ENCODE measurements around the gene OBSCN. TPM values are rescaled to one million over a fixed set of nuclear protein-coding genes. Genes with fewer than 3 reads are reported as not detected.
A peak's percentile ranks its signal among the peaks of the same experiment; 100 is the strongest.

Gene OBSCN
- total and polyA plus RNA-seq, 5 experiments from 2014 or later, result 0.56 to 102 (median 4.9) TPM

DNA sequence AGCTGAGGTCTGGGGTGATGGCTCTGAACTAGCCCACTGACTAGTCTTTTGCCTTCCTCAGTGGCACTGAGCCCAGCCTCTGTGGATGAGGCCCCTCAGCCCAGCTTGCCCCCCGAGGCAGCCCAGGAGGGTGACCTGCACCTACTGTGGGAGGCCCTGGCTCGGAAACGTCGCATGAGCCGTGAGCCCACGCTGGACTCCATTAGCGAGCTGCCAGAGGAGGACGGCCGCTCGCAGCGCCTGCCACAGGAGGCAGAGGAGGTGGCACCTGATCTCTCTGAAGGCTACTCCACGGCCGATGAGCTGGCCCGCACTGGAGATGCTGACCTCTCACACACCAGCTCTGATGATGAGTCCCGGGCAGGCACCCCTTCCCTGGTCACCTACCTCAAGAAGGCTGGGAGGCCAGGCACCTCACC, 111.0 kb downstream of the OBSCN start:
- peak in 2 of 10 donors; percentile 14 to 49 for DNase-seq

DNA sequence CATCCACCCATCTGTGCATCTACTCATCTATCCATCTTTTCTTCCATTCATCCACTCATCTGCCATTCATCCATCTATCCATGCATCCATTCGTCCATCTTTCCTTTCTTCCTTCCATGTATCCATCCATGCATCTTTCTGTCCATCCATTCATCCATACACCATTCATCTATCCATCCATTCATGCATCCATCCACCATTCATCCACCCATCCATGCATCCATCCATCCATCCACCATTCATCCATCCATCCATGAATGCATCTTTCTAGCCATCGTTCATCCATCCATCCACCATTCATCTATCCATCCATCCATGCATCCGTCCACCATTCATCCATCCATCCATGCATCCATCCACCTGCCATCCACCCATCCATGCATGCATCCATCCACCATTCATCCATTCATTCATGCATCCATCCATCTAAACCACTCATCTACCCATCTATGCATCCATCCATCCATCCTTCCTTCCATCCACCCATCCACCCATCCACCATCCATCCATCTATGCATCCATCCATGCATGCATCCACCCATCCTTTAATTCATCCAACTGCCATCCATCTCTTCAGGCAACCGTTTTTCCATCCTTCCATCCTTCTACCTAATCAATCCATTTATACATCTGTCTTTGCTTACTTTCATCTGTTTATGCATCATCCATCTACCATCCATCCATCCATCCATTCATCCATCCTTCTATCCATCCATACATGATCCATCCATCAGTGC, 111.7 kb downstream of the OBSCN start:
- H3K4me1 Mint-ChIP-seq, result no peaks in the 10 kb centered on the region
- ATAC-seq, result no peak
- H3K9me3 Mint-ChIP-seq, result no peaks in the 10 kb centered on the region
- no peak for DNase-seq
- H3K4me3 Mint-ChIP-seq, result no peak overlapping the region
- POLR2A ChIA-PET, result no interaction called here
- peaks cover 4 to 18% (median 17%) of the 10 kb centered on the region in 3 donors for H3K36me3 Mint-ChIP-seq
- H3K27me3 Mint-ChIP-seq, result no peaks in the 10 kb centered on the region
- no peak overlapping the region for H3K27ac Mint-ChIP-seq

More for the DNA sequence above, 111.0 kb downstream of the OBSCN start:
- H3K4me3 Mint-ChIP-seq, result no peak overlapping the region
- H3K27me3 Mint-ChIP-seq, result no peaks in the 10 kb centered on the region
- no peak overlapping the region for H3K27ac Mint-ChIP-seq
- no peaks in the 10 kb centered on the region for H3K4me1 Mint-ChIP-seq
- ATAC-seq, result no peak
- H3K36me3 Mint-ChIP-seq, result peaks cover 0 to 14% (median 14%) of the 10 kb centered on the region in 3 donors
- POLR2A ChIA-PET, result no interaction called here
- H3K9me3 Mint-ChIP-seq, result no peaks in the 10 kb centered on the region

DNA sequence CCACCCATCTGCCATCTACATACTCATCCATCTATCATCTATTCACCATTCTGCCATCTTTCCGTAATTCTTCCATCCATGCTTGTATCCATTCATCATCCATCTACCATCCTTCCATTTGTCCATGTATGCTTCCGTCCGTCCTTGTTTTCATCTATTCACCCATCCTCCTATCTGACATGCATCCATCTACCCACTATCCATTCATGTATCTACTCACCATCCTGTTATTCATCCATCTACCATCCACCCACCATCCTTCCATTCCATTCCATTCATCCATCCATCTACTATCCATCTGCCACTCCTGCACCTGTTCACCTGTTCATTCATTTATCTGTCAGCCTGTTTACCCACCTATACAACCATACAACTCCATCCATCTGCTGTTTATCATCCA, 112.5 kb downstream of the OBSCN start:
- H3K9me3 Mint-ChIP-seq, result no peaks in the 10 kb centered on the region
- no peak overlapping the region for H3K4me3 Mint-ChIP-seq
- ATAC-seq, result no peak
- DNase-seq, result no peak
- H3K36me3 Mint-ChIP-seq, result peaks cover 11 to 25% (median 24%) of the 10 kb centered on the region in 3 donors
- POLR2A ChIA-PET, result no interaction called here
- H3K4me1 Mint-ChIP-seq, result no peaks in the 10 kb centered on the region
- H3K27me3 Mint-ChIP-seq, result no peaks in the 10 kb centered on the region
- no peak overlapping the region for H3K27ac Mint-ChIP-seq

DNA sequence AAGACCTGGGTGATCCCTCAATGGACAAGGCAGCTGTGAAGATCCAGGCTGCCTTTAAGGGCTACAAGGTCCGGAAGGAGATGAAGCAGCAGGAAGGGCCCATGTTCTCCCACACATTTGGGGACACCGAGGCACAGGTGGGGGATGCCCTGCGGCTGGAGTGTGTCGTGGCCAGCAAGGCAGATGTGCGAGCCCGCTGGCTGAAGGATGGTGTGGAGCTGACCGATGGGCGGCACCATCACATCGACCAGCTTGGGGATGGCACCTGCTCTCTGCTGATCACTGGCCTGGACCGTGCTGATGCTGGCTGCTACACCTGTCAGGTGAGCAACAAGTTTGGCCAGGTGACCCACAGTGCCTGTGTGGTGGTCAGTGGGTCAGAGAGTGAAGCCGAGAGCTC, 113.6 kb downstream of the OBSCN start:
- Mint-ChIP-seq H3K27ac (no peak overlapping the region), H3K4me3 (no peak overlapping the region), H3K36me3 (peaks cover 17 to 31% (median 27%) of the 10 kb centered on the region in 3 donors), H3K4me1 (no peaks in the 10 kb centered on the region), H3K27me3 (no peaks in the 10 kb centered on the region), H3K9me3 (no peaks in the 10 kb centered on the region)
- DNase-seq (peak in 2 of 10 donors; percentile 10 to 42), ATAC-seq (no peak)
- POLR2A ChIA-PET, result no interaction called here

DNA sequence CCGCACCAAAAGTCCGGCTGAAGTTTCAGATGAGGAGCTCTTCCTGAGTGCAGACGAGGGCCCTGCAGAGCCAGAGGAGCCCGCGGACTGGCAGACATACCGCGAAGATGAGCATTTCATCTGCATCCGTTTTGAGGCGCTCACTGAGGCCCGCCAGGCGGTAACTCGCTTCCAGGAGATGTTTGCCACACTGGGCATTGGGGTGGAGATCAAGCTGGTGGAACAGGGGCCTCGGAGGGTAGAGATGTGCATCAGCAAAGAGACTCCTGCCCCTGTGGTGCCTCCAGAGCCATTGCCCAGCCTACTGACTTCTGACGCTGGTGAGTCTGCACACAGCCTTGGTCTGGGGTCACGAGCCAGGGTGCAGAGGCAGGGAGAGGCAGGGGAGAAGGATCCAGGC, 114.1 kb downstream of the OBSCN start:
- DNase-seq (peak in 2 of 10 donors; percentile 12 to 45), ATAC-seq (no peak)
- Mint-ChIP-seq H3K4me3 (no peak overlapping the region), H3K27ac (no peak overlapping the region), H3K4me1 (no peaks in the 10 kb centered on the region), H3K27me3 (no peaks in the 10 kb centered on the region), H3K36me3 (peaks cover 17 to 31% (median 30%) of the 10 kb centered on the region in 3 donors), H3K9me3 (no peaks in the 10 kb centered on the region)
- POLR2A ChIA-PET, result no interaction called here

DNA sequence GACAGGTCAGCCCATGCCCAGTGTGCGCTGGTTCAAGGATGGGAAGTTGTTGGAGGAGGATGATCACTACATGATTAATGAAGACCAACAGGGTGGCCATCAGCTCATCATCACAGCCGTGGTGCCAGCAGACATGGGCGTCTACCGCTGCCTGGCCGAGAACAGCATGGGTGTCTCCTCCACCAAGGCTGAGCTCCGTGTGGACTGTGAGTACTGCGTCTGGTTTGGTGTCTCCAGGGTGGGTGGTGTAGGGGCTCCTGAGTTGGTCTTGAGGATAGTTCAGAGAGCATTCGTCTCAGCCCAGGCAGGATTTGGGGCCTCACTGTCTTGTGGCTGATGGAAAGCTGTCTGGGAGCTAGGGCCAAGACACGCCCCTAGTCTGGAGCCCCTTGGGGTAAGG, 115.6 kb downstream of the OBSCN start:
- DNase-seq (peak in 1 of 10 donors; percentile 19), ATAC-seq (no peak)
- Mint-ChIP-seq H3K36me3 (peaks cover 17 to 40% (median 37%) of the 10 kb centered on the region in 3 donors), H3K27ac (no peak overlapping the region), H3K4me3 (no peak overlapping the region), H3K4me1 (no peaks in the 10 kb centered on the region), H3K27me3 (no peaks in the 10 kb centered on the region), H3K9me3 (no peaks in the 10 kb centered on the region)
- POLR2A ChIA-PET, result no interaction called here

DNA sequence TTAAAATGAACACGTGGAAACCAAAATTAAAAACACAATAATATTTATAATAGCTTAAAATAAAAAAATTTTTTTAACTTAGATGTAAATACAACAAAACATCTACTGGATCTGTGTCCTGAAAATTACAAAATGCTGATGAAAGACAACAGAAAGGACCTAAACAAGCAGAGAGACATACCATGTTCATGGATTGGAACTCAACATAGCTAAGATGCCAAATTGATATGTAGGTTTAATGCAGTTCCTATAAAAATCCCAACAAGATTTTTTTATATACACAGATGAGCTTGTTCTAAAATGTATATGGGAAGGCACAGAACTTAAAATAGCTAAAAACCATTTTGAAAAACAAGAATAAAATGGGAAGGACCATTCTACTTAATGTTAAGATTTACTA, 117.4 kb downstream of the OBSCN start:
- no peak overlapping the region for H3K27ac Mint-ChIP-seq
- H3K27me3 Mint-ChIP-seq, result no peaks in the 10 kb centered on the region
- H3K4me3 Mint-ChIP-seq, result no peak overlapping the region
- no peak for DNase-seq
- ATAC-seq, result no peak
- POLR2A ChIA-PET, result no interaction called here
- no peaks in the 10 kb centered on the region for H3K9me3 Mint-ChIP-seq
- H3K4me1 Mint-ChIP-seq, result no peaks in the 10 kb centered on the region
- H3K36me3 Mint-ChIP-seq, result peaks cover 17 to 49% (median 37%) of the 10 kb centered on the region in 3 donors

DNA sequence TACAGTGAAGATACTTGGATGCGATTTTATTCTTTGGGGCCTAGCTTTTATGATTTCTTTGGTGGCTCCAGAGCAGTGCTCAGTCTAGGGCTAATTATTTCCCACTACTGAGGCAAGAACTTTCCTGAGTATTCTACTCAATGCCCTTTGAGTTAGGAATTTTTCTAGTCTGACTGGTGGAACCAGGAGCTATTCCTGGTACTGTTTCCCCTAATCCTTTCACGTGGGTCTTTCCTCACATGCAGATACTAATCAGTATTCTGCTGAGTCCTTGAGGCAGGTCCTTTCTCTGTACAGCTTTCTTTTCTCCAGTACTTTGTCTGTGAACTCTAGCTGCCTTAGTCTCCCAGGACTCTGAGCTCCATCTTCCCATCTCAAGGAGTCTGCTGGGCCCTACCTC, 122.0 kb downstream of the OBSCN start:
- POLR2A ChIA-PET, result no interaction called here
- Mint-ChIP-seq H3K27ac (no peak overlapping the region), H3K36me3 (peaks cover 10 to 37% (median 20%) of the 10 kb centered on the region in 3 donors), H3K4me3 (no peak overlapping the region), H3K4me1 (no peaks in the 10 kb centered on the region), H3K27me3 (no peaks in the 10 kb centered on the region), H3K9me3 (no peaks in the 10 kb centered on the region)
- ATAC-seq (no peak), DNase-seq (no peak)

DNA sequence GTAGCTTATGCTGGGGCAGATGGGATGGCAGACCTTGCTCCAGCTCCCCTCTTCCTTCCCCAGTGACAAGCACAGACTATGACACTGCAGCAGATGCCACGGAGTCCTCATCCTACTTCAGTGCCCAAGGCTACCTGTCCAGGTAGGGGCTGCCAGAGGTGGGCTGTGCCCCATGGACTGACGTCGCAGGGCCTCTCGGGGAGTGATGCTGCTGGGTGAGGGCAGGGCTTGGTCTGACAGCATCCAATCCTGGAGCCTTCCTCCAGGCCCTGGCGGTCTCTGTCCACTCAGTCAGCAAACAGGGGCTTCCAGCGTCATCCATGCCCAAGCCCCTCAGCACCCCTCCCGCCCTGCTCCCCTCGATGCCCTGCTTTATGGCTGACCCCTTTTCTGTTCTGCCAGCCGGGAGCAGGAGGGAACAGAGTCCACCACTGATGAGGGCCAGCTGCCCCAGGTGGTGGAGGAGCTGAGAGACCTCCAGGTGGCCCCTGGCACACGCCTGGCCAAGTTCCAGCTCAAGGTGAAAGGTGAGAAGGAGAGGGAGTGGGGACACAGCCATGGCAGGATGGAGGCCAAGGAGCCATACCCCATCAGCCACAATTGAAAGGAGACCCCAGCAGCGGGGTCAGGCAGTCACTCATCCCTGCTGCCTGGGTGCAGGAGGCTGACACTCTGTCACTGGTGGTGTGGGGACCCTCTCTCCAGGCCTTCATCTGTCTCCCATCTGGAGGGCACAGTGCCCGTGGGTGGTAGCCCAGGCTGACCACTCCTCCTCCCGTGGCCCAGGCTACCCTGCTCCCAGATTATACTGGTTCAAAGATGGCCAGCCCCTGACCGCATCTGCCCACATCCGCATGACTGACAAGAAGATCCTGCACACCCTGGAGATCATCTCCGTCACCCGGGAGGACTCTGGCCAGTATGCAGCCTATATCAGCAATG, 125.2 kb downstream of the OBSCN start:
- Mint-ChIP-seq H3K27me3 (no peaks in the 10 kb centered on the region), H3K4me1 (no peaks in the 10 kb centered on the region), H3K9me3 (no peaks in the 10 kb centered on the region), H3K4me3 (no peak overlapping the region), H3K36me3 (peaks cover 0 to 28% (median 6%) of the 10 kb centered on the region in 3 donors), H3K27ac (no peak overlapping the region)
- POLR2A ChIA-PET, result no interaction called here
- DNase-seq (peak in 1 of 10 donors; percentile 63), ATAC-seq (no peak)

DNA sequence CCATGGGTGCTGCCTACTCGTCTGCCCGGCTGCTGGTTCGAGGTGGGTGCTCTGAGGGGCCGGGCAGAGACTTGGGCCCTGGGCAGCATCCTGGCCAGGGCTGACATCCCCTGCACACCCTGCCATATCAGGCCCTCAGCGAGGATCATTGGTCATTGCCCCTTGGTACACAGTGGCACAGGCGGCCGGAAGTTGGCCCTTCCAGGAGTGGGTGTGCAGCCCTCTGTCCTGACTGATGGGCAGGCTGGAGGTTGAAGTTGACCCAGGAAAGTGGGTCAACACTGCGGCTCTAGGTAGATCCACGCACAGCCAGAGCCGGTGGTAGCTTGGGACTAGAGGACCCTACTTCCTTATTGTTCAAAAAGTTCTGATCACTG, 125.9 kb downstream of the OBSCN start:
- H3K4me1 Mint-ChIP-seq, result no peaks in the 10 kb centered on the region
- no peaks in the 10 kb centered on the region for H3K9me3 Mint-ChIP-seq
- ATAC-seq (no peak), DNase-seq (peak in 1 of 10 donors; percentile 28)
- POLR2A ChIA-PET, result no interaction called here
- H3K27me3 Mint-ChIP-seq, result no peaks in the 10 kb centered on the region
- no peak overlapping the region for H3K27ac Mint-ChIP-seq
- H3K36me3 Mint-ChIP-seq, result peaks cover 0 to 28% (median 6%) of the 10 kb centered on the region in 3 donors
- no peak overlapping the region for H3K4me3 Mint-ChIP-seq

DNA sequence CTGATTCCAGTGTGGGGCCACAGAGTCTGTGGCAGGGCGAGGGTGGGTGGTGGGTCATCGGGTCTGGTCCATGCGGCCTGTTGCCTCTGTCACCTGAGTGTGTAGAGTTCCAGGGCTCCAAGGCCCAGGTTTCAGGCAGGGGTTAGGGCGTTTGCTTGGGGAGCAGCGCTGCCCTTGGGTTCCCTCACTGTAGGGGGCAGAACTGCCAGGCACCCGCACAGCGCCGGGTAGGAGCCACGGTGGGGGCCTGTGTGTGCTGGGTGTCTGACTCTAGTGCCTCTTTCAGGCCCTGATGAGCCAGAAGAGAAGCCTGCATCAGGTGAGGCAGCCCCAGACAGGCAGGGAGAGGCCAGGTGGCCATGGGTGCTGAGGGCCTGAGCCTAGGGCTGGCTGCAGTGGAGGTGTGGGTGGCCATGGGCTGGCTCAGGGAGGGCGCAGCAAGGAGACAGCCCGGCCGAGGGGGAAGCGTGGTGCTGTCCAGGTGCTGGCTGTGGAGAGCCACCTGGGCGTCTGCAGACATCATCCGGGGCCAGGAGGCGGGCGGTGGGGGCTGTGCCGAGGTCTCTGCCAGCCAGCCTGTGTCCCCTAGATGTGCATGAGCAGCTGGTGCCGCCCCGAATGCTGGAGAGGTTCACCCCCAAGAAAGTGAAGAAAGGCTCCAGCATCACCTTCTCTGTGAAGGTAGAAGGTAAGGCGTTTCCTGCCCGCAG, 126.5 kb downstream of the OBSCN start:
- Mint-ChIP-seq H3K36me3 (peaks cover 0 to 28% (median 6%) of the 10 kb centered on the region in 3 donors), H3K27me3 (no peaks in the 10 kb centered on the region), H3K4me1 (peaks cover 0 to 2% (median 0%) of the 10 kb centered on the region in 4 donors), H3K9me3 (no peaks in the 10 kb centered on the region), H3K4me3 (no peak overlapping the region), H3K27ac (no peak overlapping the region)
- POLR2A ChIA-PET, result no interaction called here
- ATAC-seq (no peak), DNase-seq (peak in 1 of 10 donors; percentile 54)

DNA sequence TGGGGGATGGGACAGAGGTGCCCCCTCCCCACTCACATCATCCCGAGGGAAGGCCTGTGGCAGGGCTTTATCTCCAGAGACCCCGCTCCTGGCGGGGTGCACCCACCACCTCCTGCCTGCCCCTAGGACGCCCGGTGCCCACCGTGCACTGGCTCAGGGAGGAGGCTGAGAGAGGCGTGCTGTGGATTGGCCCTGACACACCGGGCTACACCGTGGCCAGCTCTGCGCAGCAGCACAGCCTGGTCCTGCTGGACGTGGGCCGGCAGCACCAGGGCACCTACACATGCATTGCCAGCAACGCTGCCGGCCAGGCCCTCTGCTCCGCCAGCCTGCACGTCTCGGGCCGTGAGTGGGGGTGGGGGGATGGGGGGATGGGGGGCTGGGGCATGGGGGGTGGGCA, 127.1 kb downstream of the OBSCN start:
- Mint-ChIP-seq H3K4me3 (no peak overlapping the region), H3K9me3 (no peaks in the 10 kb centered on the region), H3K4me1 (peaks cover 0 to 6% (median 0%) of the 10 kb centered on the region in 4 donors), H3K27me3 (no peaks in the 10 kb centered on the region), H3K36me3 (peaks cover 0 to 28% (median 9%) of the 10 kb centered on the region in 3 donors), H3K27ac (no peak overlapping the region)
- DNase-seq, result peak in 1 of 10 donors; percentile 19
- POLR2A ChIA-PET, result no interaction called here
- ATAC-seq, result no peak
